NB4 (cell line): ENCODE measurements around the gene MACROD2.

Experiments
- CTCF ChIP-seq: IDR thresholded peaks from one replicate; pipeline ENCODE4 v1.5.1; 2012; ENCODE audit warnings: low read depth, low read length
- POLR2A ChIP-seq: IDR thresholded peaks from 2 replicates; pipeline ENCODE4 v1.6.1; 2011; ENCODE audit warnings: mild to moderate bottlenecking; ENCODE audit not compliant: insufficient read length; ENCODE audit errors: extremely low read depth

DNA sequence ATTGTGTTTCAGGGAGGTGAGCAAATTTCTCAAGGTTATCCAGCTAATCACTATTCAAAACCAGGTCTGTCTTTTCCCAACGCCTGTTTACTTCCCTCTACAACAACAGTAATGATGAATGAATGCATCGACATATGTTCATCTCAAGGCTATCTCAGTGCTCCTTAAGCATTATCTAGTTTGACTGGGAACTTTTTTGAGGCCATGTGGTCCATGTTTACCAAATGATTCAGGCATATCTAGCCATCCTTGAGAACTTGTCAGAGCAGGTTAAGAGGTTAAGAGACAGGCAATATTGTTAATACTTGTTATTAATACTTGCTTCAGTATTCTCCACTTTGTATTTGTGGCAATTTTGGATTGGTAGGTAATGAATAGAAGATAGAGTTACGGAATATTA, 1380.5 kb downstream of the MACROD2 start:
- no peak for TF ChIP-seq CTCF
- TF ChIP-seq POLR2A = no peak
